SU-DHL-6 (cell line): ENCODE results near the gene BEST2.
A peak's percentile ranks its signal among the peaks of the same experiment; 100 is the strongest.

Experiments
- H2AFZ ChIP-seq: fragments of 200-600 bp; sonication (generic); 2 replicates; pipeline ENCODE4 v1.6.1; 2014; ENCODE audit warnings: low read depth, mild to moderate bottlenecking, moderate library complexity, mixed read lengths, antibody characterized with exemption, low read length; ENCODE audit not compliant: severe bottlenecking
- H3F3A ChIP-seq: fragments of 200-600 bp; shearing (Covaris generic); 2 replicates; pipeline ENCODE4 v1.6.0; 2016; ENCODE audit warnings: antibody characterized with exemption, mild to moderate bottlenecking; ENCODE audit not compliant: insufficient read depth
- H3K27ac ChIP-seq: fragments of 200-600 bp; sonication (generic); 2 replicates; pipeline ENCODE4 v1.5.1; 2016; ENCODE audit warnings: low read depth, mild to moderate bottlenecking, low read length, moderate library complexity, mixed read lengths
- H3K27me3 ChIP-seq: fragments of 200-600 bp; sonication (generic), shearing (Covaris generic); 2 replicates; pipeline ENCODE4 v1.6.0; 2014; ENCODE audit warnings: mild to moderate bottlenecking, low read length
- H3K36me3 ChIP-seq: fragments of 200-600 bp; sonication (generic); 2 replicates; pipeline ENCODE4 v1.6.1; 2014; ENCODE audit warnings: mild to moderate bottlenecking, low read length, mixed read lengths
- H3K4me2 ChIP-seq: fragments of 300-600, 200-600 bp; shearing (Covaris generic), sonication (generic); 2 replicates; pipeline ENCODE4 v1.6.0; 2014; ENCODE audit warnings: low read length, low read depth, mild to moderate bottlenecking; ENCODE audit not compliant: poor library complexity, severe bottlenecking
- H3K4me3 ChIP-seq: fragments of 200-600 bp; sonication (generic); 2 replicates; pipeline ENCODE4 v1.5.1; 2014; ENCODE audit warnings: antibody characterized with exemption, low read length, mild to moderate bottlenecking, mixed read lengths; ENCODE audit not compliant: insufficient read depth, poor library complexity, severe bottlenecking
- H3K79me2 ChIP-seq: fragments of 200-600 bp; sonication (generic); 2 replicates; pipeline ENCODE4 v1.6.1; 2014; ENCODE audit warnings: mild to moderate bottlenecking, low read length, moderate library complexity; ENCODE audit not compliant: insufficient read depth
- H3K9ac ChIP-seq: fragments of 200-600 bp; sonication (generic); 2 replicates; pipeline ENCODE4 v1.7.0; 2014; ENCODE audit warnings: mild to moderate bottlenecking, low read length
- H3K9me2 ChIP-seq: fragments of 200-600 bp; sonication (generic); replicated peaks from 2 replicates; pipeline ENCODE4 v1.6.1; 2014; ENCODE audit warnings: low read length; ENCODE audit not compliant: insufficient read depth
- H3K9me3 ChIP-seq: fragments of 200-600 bp; sonication (generic); 2 replicates; pipeline ENCODE4 v1.6.1; 2014; ENCODE audit warnings: low read length, mixed read lengths; ENCODE audit not compliant: insufficient read depth
- H4K20me1 ChIP-seq: fragments of 200-600 bp; sonication (generic); 2 replicates; pipeline ENCODE4 v1.6.1; 2014; ENCODE audit warnings: low read depth, mild to moderate bottlenecking, antibody characterized with exemption, low read length, moderate library complexity, mixed read lengths
- CTCF ChIP-seq: fragments of 200-600 bp; sonication (generic); IDR thresholded peaks from one replicate; pipeline ENCODE4 v1.5.1; 2017; ENCODE audit warnings: antibody characterized with exemption, mild to moderate bottlenecking, low read length, moderate library complexity; ENCODE audit not compliant: insufficient read depth, poor library complexity, severe bottlenecking
- EZH2phosphoT487 ChIP-seq: fragments of 200-600 bp; sonication (generic), shearing (Covaris generic); conservative IDR thresholded peaks from 2 replicates; pipeline ENCODE4 v1.6.1; 2018; ENCODE audit warnings: mild to moderate bottlenecking, antibody characterized with exemption, low read length, moderate library complexity, mixed read lengths

BEST2 gene

GRCh38 chr19:12788682-12789097, 37.1 kb downstream of the BEST2 start:
- H3K36me3 ChIP-seq, result no peaks in the 10 kb centered on the region
- no peaks in the 10 kb centered on the region for H3K9me2 ChIP-seq
- no peak overlapping the region for H2AFZ ChIP-seq
- H3F3A ChIP-seq, result peaks cover 26% of the 10 kb centered on the region
- H3K9me3 ChIP-seq, result no peaks in the 10 kb centered on the region
- H3K27ac ChIP-seq, result no peak overlapping the region
- no peaks in the 10 kb centered on the region for H4K20me1 ChIP-seq
- no peak overlapping the region for H3K4me3 ChIP-seq
- no peaks in the 10 kb centered on the region for H3K27me3 ChIP-seq
- H3K4me2 ChIP-seq, result no peak overlapping the region
- no peak for TF ChIP-seq EZH2phosphoT487
- TF ChIP-seq CTCF, result no peak
- H3K79me2 ChIP-seq, result no peaks in the 10 kb centered on the region
- no peak overlapping the region for H3K9ac ChIP-seq

- no peaks in the 10 kb centered on the region for H3K9me2 ChIP-seq
- TF ChIP-seq EZH2phosphoT487 (no peak), CTCF (no peak)
- H3K9me3 ChIP-seq, result no peaks in the 10 kb centered on the region
- H3K9ac ChIP-seq, result peak overlapping the region; percentile 77; the same call in 1 of the 2 replicates
- peak overlapping the region; percentile 94 for H3K4me2 ChIP-seq
- H4K20me1 ChIP-seq, result no peaks in the 10 kb centered on the region
- H3K36me3 ChIP-seq, result no peaks in the 10 kb centered on the region
- no peak overlapping the region for H2AFZ ChIP-seq
- H3K27me3 ChIP-seq, result no peaks in the 10 kb centered on the region
- H3K4me3 ChIP-seq, result no peak overlapping the region
- no peak overlapping the region for H3K27ac ChIP-seq
- no peaks in the 10 kb centered on the region for H3K79me2 ChIP-seq
- H3F3A ChIP-seq, result peaks cover 30% of the 10 kb centered on the region
Measured at GRCh38 chr19:12789098-12789903, 37.7 kb downstream of the BEST2 start.

DNA sequence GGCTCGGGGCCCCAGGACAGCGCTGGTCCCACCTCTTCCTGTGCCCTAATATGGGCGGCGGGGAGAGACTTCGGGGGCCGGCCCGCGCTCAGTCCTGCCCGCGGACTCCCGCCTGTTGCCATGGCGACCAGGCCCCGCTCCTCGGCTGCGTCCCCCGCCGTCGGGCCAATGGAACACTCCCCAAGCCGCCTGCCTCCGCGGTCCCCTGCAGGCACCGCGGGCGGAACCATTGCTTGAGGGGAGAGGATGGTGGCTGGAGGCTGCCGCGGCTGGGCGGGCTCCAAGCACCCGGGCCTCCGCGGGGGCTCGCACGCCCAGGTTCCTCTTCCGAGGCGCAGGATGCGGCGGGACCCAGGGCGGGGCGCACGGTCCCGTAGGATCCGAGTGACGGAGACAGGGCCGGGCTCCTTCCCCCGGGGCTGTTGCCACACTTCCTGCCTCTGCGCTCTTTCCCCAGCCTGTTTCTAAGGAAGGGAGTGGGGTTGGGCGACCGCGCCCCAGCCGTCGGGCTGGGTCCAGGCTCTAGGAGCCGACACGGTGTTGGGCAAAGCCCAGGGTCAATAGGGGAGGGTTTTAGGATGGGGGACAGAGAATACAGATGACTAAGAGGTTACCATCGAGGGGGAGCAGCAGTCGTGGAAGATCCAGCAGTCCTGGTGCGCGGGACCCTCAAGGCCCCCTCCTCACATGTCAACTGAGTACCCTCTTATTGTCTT, 38.5 kb downstream of the BEST2 start:
- Histone ChIP-seq H3K4me2 (peak overlapping the region; percentile 94), H3K9ac (peak overlapping the region; percentile 77), H2AFZ (peak overlapping the region; percentile 28), H3K27me3 (no peaks in the 10 kb centered on the region), H4K20me1 (no peaks in the 10 kb centered on the region), H3K27ac (no peak overlapping the region), H3F3A (peaks cover 36% of the 10 kb centered on the region), H3K9me2 (no peaks in the 10 kb centered on the region), H3K36me3 (no peaks in the 10 kb centered on the region), H3K4me3 (peak overlapping the region; percentile 21), H3K9me3 (no peaks in the 10 kb centered on the region), H3K79me2 (no peaks in the 10 kb centered on the region)
- TF ChIP-seq EZH2phosphoT487 (no peak), CTCF (no peak)
